GM12875 (cell line): ENCODE results near the gene UBAC2.

Experiments used
- H3K4me3 ChIP-seq: one replicate; pipeline ENCODE4 v1.5.1; 2011; ENCODE audit warnings: low read depth, low read length, control low read depth
- TF ChIP-seq, protein P1 (sequence below): IDR thresholded peaks from 2 replicates; pipeline ENCODE4 v1.5.1; 2011; ENCODE audit warnings: low read depth, mild to moderate bottlenecking, control low read depth, inconsistent platforms, low read length, moderate library complexity, borderline replicate concordance; ENCODE audit not compliant: insufficient read depth

Gene UBAC2

DNA sequence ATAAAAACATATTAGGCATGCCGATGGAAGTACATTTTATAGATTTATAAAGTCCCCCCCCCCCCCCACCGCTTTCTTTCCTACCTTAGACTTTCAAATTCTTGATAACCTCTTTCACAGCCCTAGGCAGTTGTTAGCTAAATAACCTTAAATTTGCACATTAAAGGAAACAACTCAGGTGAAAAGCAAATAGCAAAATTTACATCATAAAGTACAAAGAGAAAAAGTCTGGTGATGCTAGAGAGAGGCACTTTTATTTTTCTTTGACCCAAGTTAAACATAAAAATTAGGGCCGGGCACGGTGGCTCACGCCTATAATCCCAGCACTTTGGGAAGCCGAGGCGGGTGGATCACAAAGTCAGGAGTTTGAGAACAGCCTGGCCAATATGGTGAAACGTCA, 15.0 kb upstream of the UBAC2 start:
- no peak overlapping the region for H3K4me3 ChIP-seq
- TF ChIP-seq, protein P1, sequence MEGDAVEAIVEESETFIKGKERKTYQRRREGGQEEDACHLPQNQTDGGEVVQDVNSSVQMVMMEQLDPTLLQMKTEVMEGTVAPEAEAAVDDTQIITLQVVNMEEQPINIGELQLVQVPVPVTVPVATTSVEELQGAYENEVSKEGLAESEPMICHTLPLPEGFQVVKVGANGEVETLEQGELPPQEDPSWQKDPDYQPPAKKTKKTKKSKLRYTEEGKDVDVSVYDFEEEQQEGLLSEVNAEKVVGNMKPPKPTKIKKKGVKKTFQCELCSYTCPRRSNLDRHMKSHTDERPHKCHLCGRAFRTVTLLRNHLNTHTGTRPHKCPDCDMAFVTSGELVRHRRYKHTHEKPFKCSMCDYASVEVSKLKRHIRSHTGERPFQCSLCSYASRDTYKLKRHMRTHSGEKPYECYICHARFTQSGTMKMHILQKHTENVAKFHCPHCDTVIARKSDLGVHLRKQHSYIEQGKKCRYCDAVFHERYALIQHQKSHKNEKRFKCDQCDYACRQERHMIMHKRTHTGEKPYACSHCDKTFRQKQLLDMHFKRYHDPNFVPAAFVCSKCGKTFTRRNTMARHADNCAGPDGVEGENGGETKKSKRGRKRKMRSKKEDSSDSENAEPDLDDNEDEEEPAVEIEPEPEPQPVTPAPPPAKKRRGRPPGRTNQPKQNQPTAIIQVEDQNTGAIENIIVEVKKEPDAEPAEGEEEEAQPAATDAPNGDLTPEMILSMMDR = no peak

GRCh38 chr13:99190147-99190985, 10.3 kb upstream of the UBAC2 start:
- TF ChIP-seq, protein P1 = no peak
- no peak overlapping the region for H3K4me3 ChIP-seq

GRCh38 chr13:99191336-99191899, 9.2 kb upstream of the UBAC2 start:
- H3K4me3 ChIP-seq = no peak overlapping the region
- TF ChIP-seq, protein P1 = no peak

DNA sequence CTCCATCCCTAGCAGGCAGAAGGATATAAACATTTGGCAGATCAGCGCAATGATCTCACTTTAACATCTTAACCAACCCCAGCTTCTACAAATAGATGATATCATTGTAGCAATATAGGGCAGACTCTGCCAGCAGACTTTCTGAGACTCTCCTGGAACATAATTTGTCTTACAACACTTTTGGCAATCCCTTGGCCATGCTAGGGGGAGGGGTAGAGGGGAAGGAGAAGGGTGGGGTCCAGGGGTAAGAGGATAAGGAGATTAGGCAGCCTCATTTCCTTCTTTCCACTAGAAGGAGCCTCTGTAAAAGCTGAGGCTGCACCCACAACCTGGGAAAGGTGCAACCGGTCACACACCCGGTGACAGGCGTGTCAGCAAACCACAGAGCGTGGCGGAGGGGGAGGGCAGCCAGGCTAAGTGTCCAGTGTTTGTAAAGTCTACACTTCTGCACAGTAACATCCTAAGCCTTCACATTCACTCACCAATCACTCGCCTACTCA, 8.7 kb upstream of the UBAC2 start:
- TF ChIP-seq, protein P1 = no peak
- H3K4me3 ChIP-seq = no peak overlapping the region

GRCh38 chr13:99192480-99192879, 8.2 kb upstream of the UBAC2 start:
- TF ChIP-seq, protein P1 = no peak
- H3K4me3 ChIP-seq = no peak overlapping the region

- TF ChIP-seq, protein P1 = no peak
- H3K4me3 ChIP-seq = no peak overlapping the region
Observed at GRCh38 chr13:99193152-99193551, 7.5 kb upstream of the UBAC2 start.
